GM18502 (cell line): ENCODE measurements around the gene RFC3.
"Not testable (repeated sequence)": the region's sequence is repeated elsewhere in the genome, so short reads cannot be mapped to it uniquely, and the experiment has no call there.

Source experiments
- ATAC-seq: cut with Tn5 transposase; IDR thresholded peaks from one replicate; pipeline ENCODE4 v1.9.1; 2021; ENCODE audit warnings: mild to moderate bottlenecking; ENCODE audit not compliant: unreplicated experiment, poor library complexity

Gene RFC3

GRCh38 chr13:33806470-33807248, 11.3 kb upstream of the RFC3 start:
- ATAC-seq, result no peak

DNA sequence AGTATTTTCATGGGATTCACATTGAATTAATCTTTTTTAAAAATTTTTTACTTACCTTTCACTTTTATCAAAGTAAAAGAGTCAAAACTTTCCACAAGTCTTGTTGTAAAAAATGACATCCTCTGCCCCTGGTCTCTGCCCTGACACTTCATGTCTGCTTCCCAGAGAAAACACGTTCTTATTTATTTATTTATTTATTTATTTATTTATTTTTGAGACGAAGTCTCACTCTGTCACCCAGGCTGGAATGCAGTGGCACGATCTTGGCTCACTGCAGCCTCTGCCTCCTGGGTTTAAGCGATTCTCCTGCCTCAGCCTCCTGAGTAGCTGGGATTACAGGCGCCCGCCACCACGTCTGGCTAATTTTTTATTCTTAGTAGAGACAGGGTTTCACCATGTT, 5.1 kb upstream of the RFC3 start:
- not testable (repeated sequence) for ATAC-seq

DNA sequence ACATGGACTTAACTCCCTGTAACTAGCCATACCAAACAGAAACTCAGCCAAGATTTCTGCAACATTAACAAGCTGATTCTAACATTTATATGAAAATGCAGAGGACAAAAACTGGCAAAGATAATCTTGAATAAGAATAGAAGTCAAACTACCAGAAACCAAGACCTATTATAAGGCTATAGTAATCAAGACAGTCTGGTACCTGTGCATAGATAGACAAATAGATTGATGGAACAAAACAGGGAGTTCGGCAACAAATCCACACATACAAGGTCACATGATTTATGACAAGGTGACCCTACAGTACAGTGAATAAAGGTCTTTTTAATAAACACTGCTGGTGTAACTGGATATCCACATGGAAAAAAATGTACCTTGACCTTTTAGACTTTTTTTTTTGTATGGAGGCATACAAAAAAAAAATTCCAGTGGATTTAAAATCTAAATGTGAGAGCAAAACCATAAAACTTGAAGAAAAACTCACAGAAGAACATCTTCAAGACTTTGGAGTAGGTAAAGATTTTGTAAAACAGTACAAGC, 2.9 kb upstream of the RFC3 start:
- ATAC-seq, result no peak

- ATAC-seq, result no peak
These were observed 1.0 kb upstream of the RFC3 start for GRCh38 chr13:33816912-33817311.

DNA sequence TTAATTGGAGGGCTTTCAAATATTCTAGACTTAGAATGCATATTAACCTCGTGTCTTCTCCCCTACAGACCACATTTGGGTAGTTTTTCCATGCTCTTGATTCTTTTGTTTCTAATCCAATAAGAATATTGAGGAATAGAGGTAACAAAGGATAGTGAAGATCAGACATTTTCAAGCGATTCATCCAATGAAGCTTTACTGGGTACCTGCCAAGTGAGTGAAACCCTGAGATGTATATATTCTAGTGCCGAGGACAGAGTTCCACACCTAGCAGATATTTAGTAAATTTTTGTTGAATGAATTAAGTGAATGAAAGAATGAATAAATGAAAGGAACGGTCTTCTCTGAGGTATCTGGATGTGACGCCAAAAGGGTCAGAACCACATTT, 442 bp upstream of the RFC3 start:
- peak; percentile 2 for ATAC-seq

- no peak for ATAC-seq
These were observed 7.1 kb downstream of the RFC3 start for GRCh38 chr13:33825083-33825482.

GRCh38 chr13:33827139-33827538, 9.2 kb downstream of the RFC3 start:
- ATAC-seq, result no peak

GRCh38 chr13:33828431-33829129, 10.6 kb downstream of the RFC3 start:
- no peak for ATAC-seq

DNA sequence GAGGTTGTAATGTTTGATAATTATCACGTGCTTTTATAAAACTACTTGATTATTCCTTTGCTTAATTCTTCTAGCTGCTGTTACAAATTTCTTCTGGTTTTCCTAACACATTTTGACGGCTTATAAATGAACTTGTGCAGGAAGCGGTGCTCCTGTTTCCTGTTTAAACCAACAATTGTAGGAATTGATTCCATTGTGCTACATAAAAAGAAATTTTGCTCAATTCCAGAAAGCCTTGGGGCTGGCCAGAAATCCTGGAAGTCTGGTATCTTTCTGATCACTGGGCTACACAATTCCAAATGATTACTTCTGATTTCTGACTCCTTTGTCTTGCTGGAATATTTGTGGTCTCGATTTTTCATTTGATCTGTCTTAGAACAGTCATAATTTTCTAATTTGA, 14.9 kb downstream of the RFC3 start:
- no peak for ATAC-seq

- no peak for ATAC-seq
These were observed 20.7 kb downstream of the RFC3 start for GRCh38 chr13:33838647-33839046.

- no peak for ATAC-seq
These were observed 22.5 kb downstream of the RFC3 start for GRCh38 chr13:33840402-33840801.

- no peak for ATAC-seq
These were observed 24.3 kb downstream of the RFC3 start for GRCh38 chr13:33842207-33842606.

DNA sequence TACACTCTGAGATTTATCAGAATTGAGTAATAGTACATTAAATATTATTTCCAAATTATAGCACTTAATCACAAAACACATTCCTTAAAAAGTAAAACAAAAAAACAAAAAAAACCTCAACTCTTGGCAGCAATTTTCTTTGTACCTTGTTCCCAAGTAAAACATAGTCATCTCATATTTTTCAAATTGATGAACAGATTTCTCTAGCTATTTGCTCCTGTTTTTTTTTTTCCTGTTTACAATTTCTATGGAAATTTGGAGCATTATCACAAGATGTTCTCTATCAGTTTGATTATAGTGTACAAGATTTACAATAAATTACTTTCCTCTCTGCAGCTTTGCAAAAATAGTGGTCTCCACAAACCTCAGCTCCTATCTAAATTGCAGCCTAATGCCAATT, 25.0 kb downstream of the RFC3 start:
- no peak for ATAC-seq

DNA sequence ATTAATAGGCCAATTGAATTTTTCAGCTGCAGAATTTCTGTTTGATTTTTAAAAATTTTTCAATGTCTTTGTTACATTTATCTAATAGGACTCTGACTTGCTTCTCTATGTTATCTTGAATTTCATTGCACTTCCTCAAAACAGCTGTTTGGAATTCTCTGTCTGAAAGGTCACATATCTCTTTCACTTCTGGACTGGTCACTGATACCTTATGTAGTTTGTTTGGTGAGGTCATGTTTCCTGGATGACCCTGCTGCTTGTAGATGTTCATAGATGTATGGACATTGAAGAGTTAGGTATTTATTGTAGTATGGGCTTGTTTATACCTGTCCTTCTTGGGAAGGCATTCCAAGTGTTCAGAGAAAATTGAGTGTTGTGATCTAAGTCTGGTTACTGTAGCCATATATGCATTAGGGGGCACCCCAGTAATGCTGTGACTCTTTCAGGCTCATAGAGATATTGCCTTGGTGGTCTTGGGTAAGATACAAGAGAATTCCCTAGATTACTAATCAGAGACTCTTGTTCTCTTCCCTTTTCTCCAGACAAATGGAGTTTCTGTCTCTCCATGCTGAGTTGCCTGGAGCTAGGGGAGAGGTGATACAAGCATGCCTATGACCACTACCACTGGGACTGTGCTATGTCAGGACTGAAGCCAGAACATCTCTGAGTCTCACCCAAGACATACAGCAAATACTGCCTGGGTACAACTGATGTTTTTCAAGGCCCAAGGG, 27.8 kb downstream of the RFC3 start:
- no peak for ATAC-seq

DNA sequence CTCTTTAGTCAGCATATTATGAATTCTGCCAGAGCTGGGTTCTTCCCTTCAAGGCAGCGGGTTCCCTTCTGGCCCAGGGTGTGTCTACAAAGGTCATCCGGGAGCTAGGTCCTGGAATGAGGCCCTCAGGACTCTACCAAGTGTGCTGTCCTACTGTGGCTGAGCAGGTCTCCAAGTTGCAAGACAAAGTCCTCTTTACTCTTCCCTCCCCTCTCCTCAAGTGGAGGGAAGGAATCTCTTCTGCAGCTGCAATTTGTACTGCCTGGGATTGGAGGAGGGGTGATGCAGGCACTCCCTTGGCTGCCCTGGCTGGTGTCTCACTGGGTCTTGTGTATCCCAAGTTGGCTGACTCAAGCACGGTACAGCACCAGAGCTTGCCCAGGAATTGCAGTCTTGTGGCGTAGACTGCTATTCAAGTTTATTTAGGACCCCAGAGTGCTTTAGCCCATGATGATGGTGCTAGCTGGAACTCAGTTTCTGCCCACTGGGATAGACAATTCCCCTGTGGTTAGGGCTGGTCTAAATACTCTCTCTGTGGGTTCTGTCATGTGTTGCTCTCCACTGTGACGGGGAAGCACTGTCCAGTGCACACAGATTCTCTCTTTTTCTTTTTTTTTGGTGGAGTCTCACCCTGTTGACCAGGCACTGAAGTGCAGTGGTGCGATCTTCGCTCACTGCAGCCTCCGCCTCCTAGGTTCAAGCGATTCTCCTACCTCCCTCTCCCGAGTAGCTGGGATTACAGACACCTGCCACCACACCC, 28.5 kb downstream of the RFC3 start:
- no peak for ATAC-seq

- ATAC-seq, result no peak
These were observed 31.3 kb downstream of the RFC3 start for GRCh38 chr13:33849211-33849610.

DNA sequence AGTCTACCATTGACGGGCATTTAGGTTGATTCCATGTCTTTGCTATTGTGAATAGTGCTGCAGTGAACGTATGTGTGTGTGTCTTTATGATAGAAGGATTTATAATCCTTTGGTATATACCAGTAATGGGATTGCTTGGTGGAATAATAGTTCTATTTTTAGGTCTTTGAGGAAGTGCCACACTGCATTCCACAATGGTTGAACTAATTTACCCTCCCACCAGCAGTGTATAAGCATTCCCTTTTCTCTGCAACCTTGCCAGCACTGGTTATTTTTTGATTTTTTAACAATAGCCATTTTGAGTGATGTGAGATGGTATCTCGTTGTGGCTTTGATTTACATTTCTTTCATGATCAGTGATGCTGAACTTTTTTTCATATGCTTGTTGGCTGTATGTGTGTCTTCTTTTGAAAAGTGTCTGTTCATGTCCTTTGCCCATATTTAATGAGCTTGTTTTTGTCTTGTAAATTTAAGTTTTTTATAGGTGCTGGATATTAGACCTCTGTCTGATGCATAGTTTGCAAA, 37.5 kb downstream of the RFC3 start:
- no peak for ATAC-seq

DNA sequence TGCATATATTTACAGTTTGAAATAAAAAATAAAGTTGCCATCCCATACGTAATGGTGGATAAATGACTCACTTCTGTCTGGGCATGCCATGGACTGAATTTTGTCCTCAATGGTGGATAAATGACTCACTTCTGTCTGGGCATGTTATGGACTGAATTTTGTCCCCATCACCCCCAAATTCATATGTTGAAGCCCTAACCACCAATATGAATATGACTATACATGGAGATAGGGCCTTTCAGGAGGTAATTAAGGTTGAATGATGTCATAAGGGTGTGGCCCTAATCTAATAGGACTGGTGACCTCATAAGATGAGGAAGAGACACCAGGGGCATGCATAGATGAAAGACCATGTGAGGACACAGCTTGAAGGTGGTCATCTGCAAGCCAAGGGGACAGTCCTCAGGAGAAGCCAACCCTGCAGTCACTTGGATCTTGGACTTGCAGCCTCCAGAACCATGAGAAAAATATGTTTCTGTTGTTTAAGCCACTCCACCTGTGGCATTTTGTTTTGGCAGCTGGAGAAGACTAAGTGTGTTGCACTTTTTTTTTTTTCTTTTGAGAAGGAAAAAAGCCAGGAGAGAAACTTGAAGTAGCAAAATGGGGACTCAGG, 41.8 kb downstream of the RFC3 start:
- ATAC-seq, result no peak

GRCh38 chr13:33860526-33860925, 42.6 kb downstream of the RFC3 start:
- ATAC-seq, result no peak

- no peak for ATAC-seq
These were observed 44.1 kb downstream of the RFC3 start for GRCh38 chr13:33862016-33862415.
